GM12891 (cell line): ENCODE data around the gene EIF4E2.

Source experiments
- PAX5 ChIP-seq: IDR thresholded peaks from 2 replicates; pipeline ENCODE4 v1.6.1; 2011; ENCODE audit warnings: low read length, moderate library complexity, mild to moderate bottlenecking; ENCODE audit not compliant: insufficient read depth, severe bottlenecking
- POLR2A ChIP-seq: IDR thresholded peaks from 2 replicates; pipeline ENCODE4 v1.6.1; 2011; ENCODE audit warnings: low read depth, low read length, control low read depth
- POLR2AphosphoS5 ChIP-seq: IDR thresholded peaks from 2 replicates; pipeline ENCODE4 v1.6.1; 2011; ENCODE audit warnings: low read depth, low read length, control low read depth
- POU2F2 ChIP-seq: IDR thresholded peaks from 2 replicates; pipeline ENCODE4 v1.6.1; 2011; ENCODE audit warnings: low read depth, mild to moderate bottlenecking, control low read depth, low read length, moderate library complexity
- TAF1 ChIP-seq: IDR thresholded peaks from 2 replicates; pipeline ENCODE4 v1.6.1; 2011; ENCODE audit warnings: low read depth, low read length, control low read depth

- no peak for TF ChIP-seq PAX5
- TF ChIP-seq POU2F2, result no peak
- no peak for TF ChIP-seq POLR2A
- TF ChIP-seq POLR2AphosphoS5, result no peak
- TF ChIP-seq TAF1, result no peak
Observed at GRCh38 chr2:232519581-232520438, 30.7 kb upstream of the EIF4E2 start, which contains the start of gene PRSS56.
